Activated T-helper 1 cell treated with Interleukin-2 at 50 U/mL for 16 hours (primary cell): Measurements from ENCODE around the gene CTPS1.

Experiments
- DNase-seq: peaks from one replicate; pipeline ENCODE4 v3.0.0-alpha.2; 2020; ENCODE audit warnings: low read depth

CTPS1 gene

GRCh38 chr1:41023279-41023990, 43.9 kb downstream of the CTPS1 start:
- DNase-seq: no peak

GRCh38 chr1:41024953-41025352, 45.5 kb downstream of the CTPS1 start:
- DNase-seq: no peak

- no peak for DNase-seq
Measured at GRCh38 chr1:41025979-41026819, 46.7 kb downstream of the CTPS1 start.

GRCh38 chr1:41028034-41028642, 48.6 kb downstream of the CTPS1 start:
- no peak for DNase-seq

GRCh38 chr1:41030872-41031616, 51.5 kb downstream of the CTPS1 start:
- no peak for DNase-seq

GRCh38 chr1:41032147-41032546, 52.7 kb downstream of the CTPS1 start:
- no peak for DNase-seq

- DNase-seq: no peak
Measured at GRCh38 chr1:41033272-41033671, 53.8 kb downstream of the CTPS1 start.

- no peak for DNase-seq
Measured at GRCh38 chr1:41037116-41037903, 57.8 kb downstream of the CTPS1 start.

GRCh38 chr1:41038110-41038509, 58.6 kb downstream of the CTPS1 start:
- no peak for DNase-seq

- DNase-seq: no peak
Measured at GRCh38 chr1:41041614-41042270, 62.2 kb downstream of the CTPS1 start.

GRCh38 chr1:41044187-41044586, 64.7 kb downstream of the CTPS1 start:
- DNase-seq: no peak

GRCh38 chr1:41045740-41046139, 66.2 kb downstream of the CTPS1 start:
- no peak for DNase-seq

- no peak for DNase-seq
Measured at GRCh38 chr1:41046347-41046775, 66.9 kb downstream of the CTPS1 start.

- DNase-seq: no peak
Measured at GRCh38 chr1:41048540-41048939, 69.0 kb downstream of the CTPS1 start.

- no peak for DNase-seq
Measured at GRCh38 chr1:41051022-41051421, 71.5 kb downstream of the CTPS1 start.

GRCh38 chr1:41053316-41053715, 73.8 kb downstream of the CTPS1 start:
- no peak for DNase-seq

- no peak for DNase-seq
Measured at GRCh38 chr1:41056907-41057306, 77.4 kb downstream of the CTPS1 start.
